DND-41 (cell line): ENCODE data around the gene ZFP57.

Experiments used
- CTCF ChIP-seq: IDR thresholded peaks from 2 replicates; pipeline ENCODE4 v1.5.1; 2012; ENCODE audit warnings: borderline replicate concordance, low read length, moderate library complexity, mild to moderate bottlenecking; ENCODE audit not compliant: poor library complexity, severe bottlenecking; ENCODE audit errors: extremely low read depth
- EZH2 ChIP-seq: IDR thresholded peaks from 3 replicates; pipeline ENCODE4 v1.6.1; 2012; ENCODE audit warnings: borderline replicate concordance, low read depth, mild to moderate bottlenecking, moderate library complexity, low read length, inconsistent platforms; ENCODE audit not compliant: severe bottlenecking

DNA sequence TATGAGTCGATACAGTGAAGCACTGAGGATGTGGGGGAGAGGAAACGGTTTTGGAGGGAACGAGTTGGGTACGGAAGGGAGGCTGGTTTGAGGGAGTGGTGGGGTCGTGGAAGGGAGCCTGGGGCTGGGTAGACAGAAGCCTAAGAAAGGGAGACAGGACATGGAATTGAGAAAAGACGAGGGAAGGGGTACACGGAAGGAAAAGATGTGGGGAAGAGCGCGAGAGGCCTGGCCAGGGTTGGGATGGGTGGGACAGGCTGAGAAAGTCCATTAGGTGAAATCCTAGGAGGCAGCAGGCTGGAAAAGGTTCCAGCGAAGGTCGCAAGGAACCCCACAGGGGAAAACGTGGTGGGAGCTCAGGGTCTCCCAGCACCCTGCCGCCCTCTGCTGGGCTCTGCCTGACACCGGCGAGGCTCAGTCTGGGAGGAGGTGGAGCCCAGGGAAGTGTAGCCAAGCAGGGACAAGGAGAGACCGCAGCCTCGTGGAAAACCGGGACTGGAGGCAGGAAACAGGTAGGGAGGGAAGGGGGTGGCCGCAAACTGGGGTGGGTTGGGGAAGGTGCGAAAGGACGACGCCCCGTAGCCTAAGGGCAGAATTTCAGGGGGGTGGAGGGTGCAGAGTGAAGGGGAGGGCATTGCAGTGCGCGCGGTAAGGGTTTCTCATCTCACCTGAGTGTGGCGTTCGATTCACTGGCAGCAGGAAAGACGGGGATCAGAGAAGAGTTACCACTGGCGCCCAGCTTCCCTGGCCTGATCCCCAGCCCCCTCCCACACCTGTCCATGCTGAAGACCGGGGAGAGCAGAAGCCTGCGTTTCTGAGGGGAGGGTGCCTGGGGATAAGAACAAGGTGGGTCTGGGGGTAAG is 52.3 kb downstream of the ZFP57 start:
- TF ChIP-seq CTCF (peak; percentile 95), EZH2 (no peak)
